ENCODE data around the gene BTBD7.
"Not testable (repeated sequence)": the region's sequence is repeated elsewhere in the genome, so short reads cannot be mapped to it uniquely, and the experiment has no call there.

BTBD7 gene

GRCh38 chr14:93332853-93333630, at the start of gene BTBD7:
TSS of gene BTBD7 (minus strand) at chr14:93333036. CDS start at chr14:93296051, 36,985 bp downstream.
- DNase-seq: peak; percentile 90

- DNase-seq: no peak
These were observed 48.8 kb upstream of the BTBD7 start for GRCh38 chr14:93381644-93382043.

GRCh38 chr14:93379831-93380230, 47.0 kb upstream of the BTBD7 start:
- DNase-seq: no peak

- no peak for DNase-seq
These were observed 42.9 kb upstream of the BTBD7 start for GRCh38 chr14:93375673-93376156.

GRCh38 chr14:93369713-93370266, 37.0 kb upstream of the BTBD7 start:
- no peak for DNase-seq

- no peak for DNase-seq
These were observed 36.3 kb upstream of the BTBD7 start for GRCh38 chr14:93368996-93369712.

GRCh38 chr14:93354873-93355272, 22.0 kb upstream of the BTBD7 start:
- DNase-seq: not testable (repeated sequence)

GRCh38 chr14:93348292-93348691, 15.5 kb upstream of the BTBD7 start:
- DNase-seq: no peak

- DNase-seq: no peak
These were observed 15.0 kb upstream of the BTBD7 start for GRCh38 chr14:93347850-93348249.

GRCh38 chr14:93346926-93347721, 14.3 kb upstream of the BTBD7 start, which contains the start of gene COX8C:
TSS of gene COX8C (plus strand) at chr14:93347182. CDS start at chr14:93347269, 87 bp downstream.
- DNase-seq: no peak

- DNase-seq: no peak
These were observed 11.0 kb upstream of the BTBD7 start for GRCh38 chr14:93343797-93344196.

- no peak for DNase-seq
These were observed 10.4 kb upstream of the BTBD7 start for GRCh38 chr14:93343266-93343665.

GRCh38 chr14:93337884-93338283, 5.0 kb upstream of the BTBD7 start:
- DNase-seq: no peak

GRCh38 chr14:93337143-93337753, 4.4 kb upstream of the BTBD7 start:
- DNase-seq: no peak

GRCh38 chr14:93333631-93334103, 831 bp upstream of the BTBD7 start:
- no peak for DNase-seq

- no peak for DNase-seq
These were observed 411 bp downstream of the BTBD7 start for GRCh38 chr14:93332397-93332852.

- no peak for DNase-seq
These were observed 974 bp downstream of the BTBD7 start for GRCh38 chr14:93331728-93332396.

- no peak for DNase-seq
These were observed 1.7 kb downstream of the BTBD7 start for GRCh38 chr14:93331002-93331727.

GRCh38 chr14:93330609-93331000, 2.2 kb downstream of the BTBD7 start:
- DNase-seq: no peak

- no peak for DNase-seq
These were observed 2.7 kb downstream of the BTBD7 start for GRCh38 chr14:93329965-93330608.

Measured in activated CD4-positive, alpha-beta T cell treated with anti-CD3 and anti-CD28 coated beads for 1 hour (primary cell).